WTC11 (cell line): ENCODE measurements around the gene TEAD1. TPM values are rescaled to one million over a fixed set of nuclear protein-coding genes. Genes with fewer than 3 reads are reported as not detected.
A peak's percentile ranks its signal among the peaks of the same experiment; 100 is the strongest.

Experiments used
- ATAC-seq: fragments of 200-7000 bp; cut with Tn5 transposase; 2 replicates; pipeline ENCODE4 v1.10.0; 2021; ENCODE audit warnings: mild to moderate bottlenecking, moderate library complexity
- CTCF ChIA-PET: fragments of 300-600 bp; sonication (Branson Sonifier 250); formaldehyde crosslinking; loops from one replicate; lab custom pipeline; 2021; ENCODE audit warnings: antibody characterized with exemption; lab: Charles Lee
- POLR2A ChIA-PET: fragments of 350-600 bp; sonication (Branson Sonifier 250); formaldehyde crosslinking; loops from one replicate; lab custom pipeline; 2021; ENCODE audit warnings: antibody characterized with exemption; lab: Charles Lee
- DNase-seq: peaks from one replicate; pipeline ENCODE4 v3.0.0; 2021; ENCODE audit warnings: low spot score
- H3K27ac Mint-ChIP-seq: 2 replicates; pipeline ENCODE4 v1.8.0; 2021; ENCODE audit warnings: mixed read lengths
- H3K27me3 Mint-ChIP-seq: 2 replicates; pipeline ENCODE4 v1.8.0; 2021; ENCODE audit warnings: low read depth, mild to moderate bottlenecking, moderate library complexity, mixed read lengths
- H3K36me3 Mint-ChIP-seq: 2 replicates; pipeline ENCODE4 v1.8.0; 2021; ENCODE audit warnings: mixed read lengths
- H3K4me1 Mint-ChIP-seq: 2 replicates; pipeline ENCODE4 v1.8.0; 2022; ENCODE audit warnings: mixed read lengths
- H3K4me3 Mint-ChIP-seq: 2 replicates; pipeline ENCODE4 v1.8.0; 2021; ENCODE audit warnings: mild to moderate bottlenecking, moderate library complexity, mixed read lengths
- H3K9me3 Mint-ChIP-seq: 2 replicates; pipeline ENCODE4 v1.8.0; 2021; ENCODE audit warnings: mixed read lengths
- CREB1 ChIP-seq: sonication (generic); formaldehyde crosslinking; IDR thresholded peaks from 2 replicates; pipeline ENCODE4 v1.8.0; 2023; ENCODE audit warnings: mild to moderate bottlenecking, missing genetic modification reagents
- E2F5 ChIP-seq: sonication (generic); formaldehyde crosslinking; IDR thresholded peaks from 2 replicates; pipeline ENCODE4 v1.8.1; 2022; ENCODE audit warnings: mild to moderate bottlenecking, moderate library complexity, missing genetic modification reagents
- FOXP1 ChIP-seq: sonication (generic); formaldehyde crosslinking; IDR thresholded peaks from 2 replicates; pipeline ENCODE4 v1.8.0; 2022; ENCODE audit warnings: missing genetic modification reagents, mild to moderate bottlenecking, moderate library complexity, borderline replicate concordance
- GTF2I ChIP-seq: fragments of 250-450 bp; sonication (Bioruptor Pico); conservative IDR thresholded peaks from 2 replicates; pipeline ENCODE4 v1.4.0; 2021; ENCODE audit warnings: mild to moderate bottlenecking
- IRF2 ChIP-seq: sonication (generic); formaldehyde crosslinking; IDR thresholded peaks from 2 replicates; pipeline ENCODE4 v1.8.0; 2022; ENCODE audit warnings: low read depth, missing genetic modification reagents, borderline replicate concordance
- MXD4 ChIP-seq: fragments of 250-450 bp; sonication (Bioruptor Pico); IDR thresholded peaks from 2 replicates; pipeline ENCODE4 v1.8.0; 2021; ENCODE audit warnings: mild to moderate bottlenecking, moderate library complexity, borderline replicate concordance
- OVOL2 ChIP-seq: fragments of 250-450 bp; sonication (Bioruptor Pico); IDR thresholded peaks from 2 replicates; pipeline ENCODE4 v1.9.0; 2021; ENCODE audit warnings: mild to moderate bottlenecking, borderline replicate concordance
- RELA ChIP-seq: sonication (generic); formaldehyde crosslinking; IDR thresholded peaks from 2 replicates; pipeline ENCODE4 v1.8.1; 2022; ENCODE audit warnings: missing genetic modification reagents, mild to moderate bottlenecking, borderline replicate concordance
- RORB ChIP-seq: fragments of 250-450 bp; sonication (Bioruptor Pico); IDR thresholded peaks from 2 replicates; pipeline ENCODE4 v1.9.0; 2021; ENCODE audit warnings: mild to moderate bottlenecking
- TCF7 ChIP-seq: sonication (generic); formaldehyde crosslinking; IDR thresholded peaks from 2 replicates; pipeline ENCODE4 v1.8.0; 2022; ENCODE audit warnings: mild to moderate bottlenecking, low read depth, missing genetic modification reagents, moderate library complexity
- ZNF232 ChIP-seq: sonication (generic); formaldehyde crosslinking; IDR thresholded peaks from 2 replicates; pipeline ENCODE4 v1.8.0; 2022; ENCODE audit warnings: mild to moderate bottlenecking, missing genetic modification reagents
- ZNF281 ChIP-seq: sonication (generic); formaldehyde crosslinking; IDR thresholded peaks from 2 replicates; pipeline ENCODE4 v1.8.0; 2023; ENCODE audit warnings: mild to moderate bottlenecking, missing genetic modification reagents
- ZNF317 ChIP-seq: sonication (generic); formaldehyde crosslinking; IDR thresholded peaks from 2 replicates; pipeline ENCODE4 v1.8.1; 2023; ENCODE audit warnings: low read depth, mild to moderate bottlenecking, moderate library complexity, missing genetic modification reagents, borderline replicate concordance
- ZNF425 ChIP-seq: fragments of 250-450 bp; sonication (Bioruptor Pico); conservative IDR thresholded peaks from 2 replicates; pipeline ENCODE4 v1.9.0; 2021; ENCODE audit warnings: mild to moderate bottlenecking
- ZNF671 ChIP-seq: fragments of 250-450 bp; sonication (Bioruptor Pico); IDR thresholded peaks from 2 replicates; pipeline ENCODE4 v1.8.0; 2021; ENCODE audit warnings: mild to moderate bottlenecking
- total RNA-seq: library from RNA; stranded (reverse); gene quantifications from 3 replicates; pipeline ENCODE4 v1.2.3, GENCODE V29; 2021
- TF ChIP-seq, protein P1 (sequence below): fragments of 250-450 bp; sonication (Bioruptor Pico); IDR thresholded peaks from 2 replicates; pipeline ENCODE4 v1.9.0; 2021; ENCODE audit warnings: moderate library complexity, mild to moderate bottlenecking, inconsistent platforms, borderline replicate concordance
- TF ChIP-seq, protein P2 (sequence below): sonication (generic); formaldehyde crosslinking; IDR thresholded peaks from 2 replicates; pipeline ENCODE4 v1.8.1; 2022; ENCODE audit warnings: missing genetic modification reagents, borderline replicate concordance
- TF ChIP-seq, protein P3 (sequence below): sonication (generic); formaldehyde crosslinking; IDR thresholded peaks from 2 replicates; pipeline ENCODE4 v1.8.0; 2022; ENCODE audit warnings: mild to moderate bottlenecking, missing genetic modification reagents
- TF ChIP-seq, protein P4 (sequence below): sonication (generic); formaldehyde crosslinking; IDR thresholded peaks from 2 replicates; pipeline ENCODE4 v1.8.1; 2022; ENCODE audit warnings: low read depth, missing genetic modification reagents, borderline replicate concordance

Gene TEAD1
- total RNA-seq, 1 experiment from 2014 or later, result 79.9 TPM

GRCh38 chr11:12832480-12833224 lies 158.4 kb downstream of the TEAD1 start:
- TF ChIP-seq, protein P1, sequence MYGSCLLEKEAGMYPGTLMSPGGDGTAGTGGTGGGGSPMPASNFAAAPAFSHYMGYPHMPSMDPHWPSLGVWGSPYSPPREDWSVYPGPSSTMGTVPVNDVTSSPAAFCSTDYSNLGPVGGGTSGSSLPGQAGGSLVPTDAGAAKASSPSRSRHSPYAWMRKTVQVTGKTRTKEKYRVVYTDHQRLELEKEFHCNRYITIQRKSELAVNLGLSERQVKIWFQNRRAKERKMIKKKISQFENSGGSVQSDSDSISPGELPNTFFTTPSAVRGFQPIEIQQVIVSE (CRISPR knock-in tag), result no peak
- TF ChIP-seq MXD4 (CRISPR knock-in tag) (no peak), ZNF232 (no peak), OVOL2 (CRISPR knock-in tag) (no peak), ZNF425 (no peak), ZNF317 (CRISPR knock-in tag) (no peak), FOXP1 (CRISPR knock-in tag) (no peak)
- Mint-ChIP-seq H3K27ac (peak overlapping the region; percentile 58; the same call in 1 of the 2 replicates), H3K4me1 (peaks cover 62% of the 10 kb centered on the region), H3K9me3 (peaks cover 6% of the 10 kb centered on the region; the same call in 1 of the 2 replicates), H3K4me3 (no peak overlapping the region), H3K27me3 (no peaks in the 10 kb centered on the region), H3K36me3 (peaks cover 6% of the 10 kb centered on the region; the same call in 1 of the 2 replicates)
- DNase-seq (no peak), ATAC-seq (no peak)
- CTCF ChIA-PET, result no interaction called here
- POLR2A ChIA-PET, result no interaction called here

- ChIA-PET POLR2A (no interaction called here), CTCF (no interaction called here)
- Mint-ChIP-seq H3K9me3 (peaks cover 6% of the 10 kb centered on the region; the same call in 1 of the 2 replicates), H3K4me1 (peaks cover 48% of the 10 kb centered on the region), H3K4me3 (no peak overlapping the region), H3K36me3 (peaks cover 6% of the 10 kb centered on the region; the same call in 1 of the 2 replicates), H3K27ac (peak overlapping the region; percentile 10; the same call in 1 of the 2 replicates), H3K27me3 (no peaks in the 10 kb centered on the region)
- ATAC-seq (no peak), DNase-seq (no peak)
- TF ChIP-seq CREB1 (CRISPR knock-in tag), result no peak
- TF ChIP-seq RELA, result no peak
- TF ChIP-seq E2F5 (CRISPR knock-in tag), result no peak
- TF ChIP-seq GTF2I (CRISPR knock-in tag), result no peak
- TF ChIP-seq, protein P2, sequence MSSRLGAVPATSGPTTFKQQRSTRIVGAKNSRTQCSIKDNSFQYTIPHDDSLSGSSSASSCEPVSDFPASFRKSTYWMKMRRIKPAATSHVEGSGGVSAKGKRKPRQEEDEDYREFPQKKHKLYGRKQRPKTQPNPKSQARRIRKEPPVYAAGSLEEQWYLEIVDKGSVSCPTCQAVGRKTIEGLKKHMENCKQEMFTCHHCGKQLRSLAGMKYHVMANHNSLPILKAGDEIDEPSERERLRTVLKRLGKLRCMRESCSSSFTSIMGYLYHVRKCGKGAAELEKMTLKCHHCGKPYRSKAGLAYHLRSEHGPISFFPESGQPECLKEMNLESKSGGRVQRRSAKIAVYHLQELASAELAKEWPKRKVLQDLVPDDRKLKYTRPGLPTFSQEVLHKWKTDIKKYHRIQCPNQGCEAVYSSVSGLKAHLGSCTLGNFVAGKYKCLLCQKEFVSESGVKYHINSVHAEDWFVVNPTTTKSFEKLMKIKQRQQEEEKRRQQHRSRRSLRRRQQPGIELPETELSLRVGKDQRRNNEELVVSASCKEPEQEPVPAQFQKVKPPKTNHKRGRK (CRISPR knock-in tag), result no peak
Measured at GRCh38 chr11:12834166-12834565, 159.9 kb downstream of the TEAD1 start.

- no peak for ATAC-seq
- CTCF ChIA-PET, result no interaction called here
- H3K9me3 Mint-ChIP-seq, result peaks cover 10% of the 10 kb centered on the region; the same call in 1 of the 2 replicates
- POLR2A ChIA-PET, result no interaction called here
- no peak overlapping the region for H3K4me3 Mint-ChIP-seq
- DNase-seq, result no peak
- H3K27me3 Mint-ChIP-seq, result no peaks in the 10 kb centered on the region
- H3K36me3 Mint-ChIP-seq, result peaks cover 6% of the 10 kb centered on the region; the same call in 1 of the 2 replicates
- H3K4me1 Mint-ChIP-seq, result peaks cover 47% of the 10 kb centered on the region
- H3K27ac Mint-ChIP-seq, result 0 out of 2 replicates have a peak overlapping the region, but pooled peaks have one; percentile 39
- no peak for TF ChIP-seq GTF2I (CRISPR knock-in tag)
- TF ChIP-seq, protein P3, sequence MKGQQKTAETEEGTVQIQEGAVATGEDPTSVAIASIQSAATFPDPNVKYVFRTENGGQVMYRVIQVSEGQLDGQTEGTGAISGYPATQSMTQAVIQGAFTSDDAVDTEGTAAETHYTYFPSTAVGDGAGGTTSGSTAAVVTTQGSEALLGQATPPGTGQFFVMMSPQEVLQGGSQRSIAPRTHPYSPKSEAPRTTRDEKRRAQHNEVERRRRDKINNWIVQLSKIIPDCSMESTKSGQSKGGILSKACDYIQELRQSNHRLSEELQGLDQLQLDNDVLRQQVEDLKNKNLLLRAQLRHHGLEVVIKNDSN (CRISPR knock-in tag), result no peak
- TF ChIP-seq IRF2 (CRISPR knock-in tag), result no peak
- TF ChIP-seq ZNF671 (CRISPR knock-in tag), result no peak
- no peak for TF ChIP-seq TCF7 (CRISPR knock-in tag)
- TF ChIP-seq RORB, result no peak
- no peak for TF ChIP-seq ZNF281 (CRISPR knock-in tag)
- TF ChIP-seq, protein P4, sequence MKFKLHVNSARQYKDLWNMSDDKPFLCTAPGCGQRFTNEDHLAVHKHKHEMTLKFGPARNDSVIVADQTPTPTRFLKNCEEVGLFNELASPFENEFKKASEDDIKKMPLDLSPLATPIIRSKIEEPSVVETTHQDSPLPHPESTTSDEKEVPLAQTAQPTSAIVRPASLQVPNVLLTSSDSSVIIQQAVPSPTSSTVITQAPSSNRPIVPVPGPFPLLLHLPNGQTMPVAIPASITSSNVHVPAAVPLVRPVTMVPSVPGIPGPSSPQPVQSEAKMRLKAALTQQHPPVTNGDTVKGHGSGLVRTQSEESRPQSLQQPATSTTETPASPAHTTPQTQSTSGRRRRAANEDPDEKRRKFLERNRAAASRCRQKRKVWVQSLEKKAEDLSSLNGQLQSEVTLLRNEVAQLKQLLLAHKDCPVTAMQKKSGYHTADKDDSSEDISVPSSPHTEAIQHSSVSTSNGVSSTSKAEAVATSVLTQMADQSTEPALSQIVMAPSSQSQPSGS (CRISPR knock-in tag), result no peak
Measured at GRCh38 chr11:12834630-12835029, 160.4 kb downstream of the TEAD1 start.
